K562 (cell line): ENCODE results near the gene ITPA. TPM values are rescaled to one million over a fixed set of nuclear protein-coding genes. Genes with fewer than 3 reads are reported as not detected.

Source experiments
- CC2D1A ChIP-seq: fragments of 450-650 bp; IDR thresholded peaks from 2 replicates; pipeline ENCODE4 v1.6.1; 2017; ENCODE audit warnings: mild to moderate bottlenecking
- DACH1 ChIP-seq: fragments of 450-650 bp; IDR thresholded peaks from 2 replicates; pipeline ENCODE4 v1.6.1; 2018; ENCODE audit not compliant: partially characterized antibody
- DMBX1 ChIP-seq: fragments of 250-450 bp; sonication (Bioruptor Pico); IDR thresholded peaks from 2 replicates; pipeline ENCODE4 v1.8.0; 2022; ENCODE audit warnings: inconsistent platforms, mild to moderate bottlenecking, moderate library complexity, borderline replicate concordance
- EHMT2 ChIP-seq: fragments of 450-650 bp; IDR thresholded peaks from 2 replicates; pipeline ENCODE4 v1.6.1; 2018; ENCODE audit warnings: antibody characterized with exemption
- ESRRB ChIP-seq: fragments of 250-450 bp; sonication (Bioruptor Pico); IDR thresholded peaks from 2 replicates; pipeline ENCODE4 v1.5.0; 2020; ENCODE audit warnings: mild to moderate bottlenecking, moderate library complexity, borderline replicate concordance
- GABPB1 ChIP-seq: sonication (generic); formaldehyde crosslinking; IDR thresholded peaks from 2 replicates; pipeline ENCODE4 v1.8.0; 2022; ENCODE audit warnings: mild to moderate bottlenecking, missing genetic modification reagents
- IFI16 ChIP-seq: fragments of 250-450 bp; sonication (Bioruptor Pico); IDR thresholded peaks from 2 replicates; pipeline ENCODE4 v2.1.2; 2022; ENCODE audit warnings: mild to moderate bottlenecking, inconsistent platforms
- JUNB ChIP-seq: fragments of 450-650 bp; formaldehyde crosslinking; conservative IDR thresholded peaks from 2 replicates; pipeline ENCODE4 v1.4.0; 2020; ENCODE audit warnings: mild to moderate bottlenecking
- PHTF2 ChIP-seq: fragments of 250-450 bp; sonication (Bioruptor Pico); IDR thresholded peaks from 2 replicates; pipeline ENCODE4 v1.5.0; 2021; ENCODE audit warnings: mild to moderate bottlenecking
- PURB ChIP-seq: sonication (generic); formaldehyde crosslinking; IDR thresholded peaks from 2 replicates; pipeline ENCODE4 v1.9.0; 2021; ENCODE audit warnings: low read depth, mild to moderate bottlenecking, missing genetic modification reagents
- RBBP5 ChIP-seq: fragments of 200-600 bp; sonication (generic); IDR thresholded peaks from 2 replicates; pipeline ENCODE4 v1.6.1; 2012; ENCODE audit warnings: borderline replicate concordance, mild to moderate bottlenecking, low read length, control low read depth, inconsistent platforms; ENCODE audit not compliant: insufficient read depth, poor library complexity, severe bottlenecking
- RCOR1 ChIP-seq, 2 experiments: IDR thresholded peaks; 2 replicates each; pipeline ENCODE4 v1.6.1; 2012; ENCODE audit warnings: low read depth in 2 of 2, low read length in 2 of 2, borderline replicate concordance in 1 of 2, improper control_type of control experiment in 1 of 2
- SLC30A9 ChIP-seq: fragments of 250-450 bp; sonication (Bioruptor Pico); IDR thresholded peaks from 2 replicates; pipeline ENCODE4 v1.8.0; 2022; ENCODE audit warnings: mild to moderate bottlenecking, moderate library complexity
- SMARCB1 ChIP-seq: IDR thresholded peaks from 2 replicates; pipeline ENCODE4 v1.6.1; 2011; ENCODE audit warnings: improper control_type of control experiment, low read depth; ENCODE audit not compliant: insufficient read length
- YY1 ChIP-seq, 3 experiments: IDR thresholded peaks; 2 replicates each; pipeline ENCODE4 v1.6.1; 2011; ENCODE audit warnings: low read length in 2 of 3, mild to moderate bottlenecking in 2 of 3, moderate library complexity in 2 of 3, borderline replicate concordance in 1 of 3, control low read depth in 1 of 3, low read depth in 1 of 3; ENCODE audit not compliant: insufficient read depth in 3 of 3, insufficient replicate concordance in 2 of 3, control insufficient read depth in 1 of 3, insufficient read length in 1 of 3; ENCODE audit errors: extremely low read depth in 1 of 3
- ZBTB17 ChIP-seq: fragments of 450-650 bp; formaldehyde crosslinking; IDR thresholded peaks from 2 replicates; pipeline ENCODE4 v1.4.0; 2020; ENCODE audit warnings: mild to moderate bottlenecking
- ZBTB7A ChIP-seq: IDR thresholded peaks from 2 replicates; pipeline ENCODE4 v1.6.1; 2011; ENCODE audit warnings: low read depth, mild to moderate bottlenecking, low read length, moderate library complexity, borderline replicate concordance; ENCODE audit not compliant: control insufficient read depth
- ZNF174 ChIP-seq: fragments of 250-450 bp; sonication (Bioruptor Pico); IDR thresholded peaks from 2 replicates; pipeline ENCODE4 v1.4.0; 2020; ENCODE audit warnings: mild to moderate bottlenecking
- ZNF274 ChIP-seq: IDR thresholded peaks from 2 replicates; pipeline ENCODE4 v1.6.1; 2011; ENCODE audit warnings: low read depth, mild to moderate bottlenecking, low read length, moderate library complexity, borderline replicate concordance
- ZNF282 ChIP-seq: sonication (generic); formaldehyde crosslinking; IDR thresholded peaks from 2 replicates; pipeline ENCODE4 v1.8.1; 2023; ENCODE audit warnings: missing genetic modification reagents
- ZNF518B ChIP-seq: fragments of 250-450 bp; sonication (Bioruptor Pico); IDR thresholded peaks from 2 replicates; pipeline ENCODE4 v1.5.0; 2021; ENCODE audit warnings: mild to moderate bottlenecking, moderate library complexity
- ZNF717 ChIP-seq: fragments of 250-450 bp; sonication (Bioruptor Pico); IDR thresholded peaks from 2 replicates; pipeline ENCODE4 v1.5.0; 2021
- polyA plus RNA-seq, 8 experiments: library from polyadenylated mRNA; depleted of rRNA in 4 of 8; stranded (reverse) in 5 of 8; unstranded in 3 of 8; fragments of >200 nt; fragmentation: Nextera tagmentation in 2 of 8; fragmentation: Illumina TruSeq in 1 of 8; extraction: Ambion mirVana in 2 of 8; extraction: Trizol in 1 of 8; gene quantifications; 2 replicates each; pipeline versions ENCODE4 v1.2.1 to v1.2.3, GENCODE V29; 2011 to 2014; ENCODE audit warnings: inconsistent platforms in 1 of 8, missing spikeins in 1 of 8
- total RNA-seq, 7 experiments: library from RNA; depleted of rRNA in 6 of 7; stranded (reverse); fragments of >200 nt in 6 of 7; fragmentation: Illumina TruSeq in 2 of 7; extraction: Trizol in 2 of 7; gene quantifications; 2 replicates each; pipeline versions ENCODE4 v1.2.1 to v1.2.3, GENCODE V29; 2011 to 2021; ENCODE audit warnings: low replicate concordance in 1 of 7
- TF ChIP-seq, protein P1 (sequence below): IDR thresholded peaks from 2 replicates; pipeline ENCODE4 v1.6.1; 2011; ENCODE audit not compliant: insufficient read length; ENCODE audit errors: extremely low read depth
- TF ChIP-seq, protein P2 (sequence below): IDR thresholded peaks from 2 replicates; pipeline ENCODE4 v1.6.1; 2016; ENCODE audit warnings: missing genetic modification characterization, missing compliant biosample characterization

Gene ITPA
- total and polyA plus RNA-seq, 9 of the 15 experiments (the other 6 are each of a cell fraction or from before 2014, with no cell fraction given) = 5.0 to 79.7 (median 36.7) TPM

GRCh38 chr20:3204124-3204794 lies 5.0 kb upstream of the ITPA start, which contains the start of gene DDRGK1 (continued):
- peak; percentile 62 for TF ChIP-seq GABPB1 (CRISPR knock-in tag)
- TF ChIP-seq DMBX1 (CRISPR knock-in tag) = no peak
- TF ChIP-seq ZBTB17 = no peak
- no peak for TF ChIP-seq ZNF282
- no peak for TF ChIP-seq ZBTB7A
- TF ChIP-seq ZNF274 = no peak
- peak; percentile 76 for TF ChIP-seq RBBP5
- TF ChIP-seq, protein P1, sequence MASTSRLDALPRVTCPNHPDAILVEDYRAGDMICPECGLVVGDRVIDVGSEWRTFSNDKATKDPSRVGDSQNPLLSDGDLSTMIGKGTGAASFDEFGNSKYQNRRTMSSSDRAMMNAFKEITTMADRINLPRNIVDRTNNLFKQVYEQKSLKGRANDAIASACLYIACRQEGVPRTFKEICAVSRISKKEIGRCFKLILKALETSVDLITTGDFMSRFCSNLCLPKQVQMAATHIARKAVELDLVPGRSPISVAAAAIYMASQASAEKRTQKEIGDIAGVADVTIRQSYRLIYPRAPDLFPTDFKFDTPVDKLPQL = no peak
- TF ChIP-seq SLC30A9 (CRISPR knock-in tag) = no peak
- TF ChIP-seq, protein P2, sequence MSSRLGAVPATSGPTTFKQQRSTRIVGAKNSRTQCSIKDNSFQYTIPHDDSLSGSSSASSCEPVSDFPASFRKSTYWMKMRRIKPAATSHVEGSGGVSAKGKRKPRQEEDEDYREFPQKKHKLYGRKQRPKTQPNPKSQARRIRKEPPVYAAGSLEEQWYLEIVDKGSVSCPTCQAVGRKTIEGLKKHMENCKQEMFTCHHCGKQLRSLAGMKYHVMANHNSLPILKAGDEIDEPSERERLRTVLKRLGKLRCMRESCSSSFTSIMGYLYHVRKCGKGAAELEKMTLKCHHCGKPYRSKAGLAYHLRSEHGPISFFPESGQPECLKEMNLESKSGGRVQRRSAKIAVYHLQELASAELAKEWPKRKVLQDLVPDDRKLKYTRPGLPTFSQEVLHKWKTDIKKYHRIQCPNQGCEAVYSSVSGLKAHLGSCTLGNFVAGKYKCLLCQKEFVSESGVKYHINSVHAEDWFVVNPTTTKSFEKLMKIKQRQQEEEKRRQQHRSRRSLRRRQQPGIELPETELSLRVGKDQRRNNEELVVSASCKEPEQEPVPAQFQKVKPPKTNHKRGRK = no peak
- TF ChIP-seq RCOR1 (IDR thresholded peaks at IDR 0.05; ENCODE audit: borderline replicate concordance in 1 of 2, low read depth in 2 of 2, low read length in 2 of 2) = no peak
- no peak for TF ChIP-seq IFI16 (CRISPR knock-in tag)
- TF ChIP-seq SMARCB1 = no peak
- no peak for TF ChIP-seq PURB (CRISPR knock-in tag)
- no peak for TF ChIP-seq ZNF717
- TF ChIP-seq EHMT2 = no peak
- peak in 2 of 3 experiments; percentile 24 to 63 for TF ChIP-seq YY1 (IDR thresholded peaks at IDR 0.05; ENCODE audit: borderline replicate concordance in 1 of 3, control insufficient read depth in 1 of 3, extremely low read depth in 1 of 3, insufficient read depth in 3 of 3, insufficient read length in 1 of 3, insufficient replicate concordance in 2 of 3, low read depth in 1 of 3, low read length in 2 of 3)
- TF ChIP-seq CC2D1A = no peak
- TF ChIP-seq ZNF518B (CRISPR knock-in tag) = no peak
- TF ChIP-seq DACH1 = no peak
- TF ChIP-seq JUNB (CRISPR knock-in tag) = no peak
- no peak for TF ChIP-seq PHTF2 (CRISPR knock-in tag)
- TF ChIP-seq ZNF174 = no peak
- no peak for TF ChIP-seq ESRRB
